ENCODE results near the gene BCO1. TPM values are rescaled to one million over a fixed set of nuclear protein-coding genes. Genes with fewer than 3 reads are reported as not detected.

BCO1 gene
- total and polyA plus RNA-seq, 12 donors, result 0.20 to 0.42 TPM; not detected in 10

DNA sequence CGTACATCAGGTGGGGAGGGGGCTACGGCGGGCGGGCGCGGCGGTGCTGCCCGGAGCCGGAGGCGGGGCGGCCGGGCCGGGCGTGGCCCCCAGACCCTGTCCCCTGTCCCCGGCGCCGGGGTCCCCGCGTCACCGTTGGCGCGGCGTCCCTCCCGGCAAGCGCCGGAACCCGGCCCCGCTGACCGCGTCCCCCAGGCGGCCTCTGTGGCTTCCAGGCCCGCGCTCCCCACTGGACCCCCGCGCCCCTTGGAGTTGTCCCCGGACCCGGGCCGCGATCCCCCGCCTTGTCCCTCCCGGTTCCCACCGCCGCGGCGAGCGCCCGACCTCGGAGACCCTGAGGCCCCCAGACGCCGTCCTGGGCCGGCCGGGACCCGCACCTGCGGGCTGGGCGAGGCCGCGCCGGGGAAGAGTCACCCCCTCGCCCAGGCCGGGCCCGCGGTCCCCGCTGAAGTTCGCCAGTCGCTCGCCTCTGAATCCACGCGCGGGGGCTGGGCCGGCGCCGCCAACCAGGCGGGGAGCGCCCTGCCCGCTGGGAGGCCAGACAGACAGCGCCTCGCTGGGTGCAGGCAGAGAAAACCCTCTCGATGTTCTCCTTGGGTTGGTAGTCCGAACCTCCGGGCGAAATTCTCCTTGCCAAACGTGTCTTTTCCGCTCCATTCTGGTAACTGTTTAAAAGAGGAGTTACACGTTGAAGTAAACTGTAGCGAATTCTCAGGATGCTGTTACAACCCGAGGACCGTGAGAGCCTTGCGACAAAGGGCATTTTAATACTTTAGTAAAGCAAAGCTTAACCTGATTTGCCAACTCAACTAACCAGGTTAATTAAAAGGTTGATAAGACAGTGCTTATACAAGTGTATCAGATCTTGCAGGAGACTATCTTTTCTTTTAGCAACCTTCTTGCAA, 77.0 kb downstream of the BCO1 start:
- Histone ChIP-seq H3K27ac (peak overlapping the region; percentile 79 to 94 (median 92)), H3K4me3 (peak overlapping the region; percentile 43 to 97 (median 75)), H3K9me3 (no peaks in the 10 kb centered on the region), H3K4me1 (peaks cover 3 to 54% (median 27%) of the 10 kb centered on the region in 9 donors), H3K36me3 (peaks cover 0 to 9% (median 0%) of the 10 kb centered on the region in 9 donors), H3K27me3 (no peaks in the 10 kb centered on the region)
- 1% methylated on average over 53 to 88 of the region's 88 CpGs for WGBS, 2 donors
- TF ChIP-seq, protein P1, sequence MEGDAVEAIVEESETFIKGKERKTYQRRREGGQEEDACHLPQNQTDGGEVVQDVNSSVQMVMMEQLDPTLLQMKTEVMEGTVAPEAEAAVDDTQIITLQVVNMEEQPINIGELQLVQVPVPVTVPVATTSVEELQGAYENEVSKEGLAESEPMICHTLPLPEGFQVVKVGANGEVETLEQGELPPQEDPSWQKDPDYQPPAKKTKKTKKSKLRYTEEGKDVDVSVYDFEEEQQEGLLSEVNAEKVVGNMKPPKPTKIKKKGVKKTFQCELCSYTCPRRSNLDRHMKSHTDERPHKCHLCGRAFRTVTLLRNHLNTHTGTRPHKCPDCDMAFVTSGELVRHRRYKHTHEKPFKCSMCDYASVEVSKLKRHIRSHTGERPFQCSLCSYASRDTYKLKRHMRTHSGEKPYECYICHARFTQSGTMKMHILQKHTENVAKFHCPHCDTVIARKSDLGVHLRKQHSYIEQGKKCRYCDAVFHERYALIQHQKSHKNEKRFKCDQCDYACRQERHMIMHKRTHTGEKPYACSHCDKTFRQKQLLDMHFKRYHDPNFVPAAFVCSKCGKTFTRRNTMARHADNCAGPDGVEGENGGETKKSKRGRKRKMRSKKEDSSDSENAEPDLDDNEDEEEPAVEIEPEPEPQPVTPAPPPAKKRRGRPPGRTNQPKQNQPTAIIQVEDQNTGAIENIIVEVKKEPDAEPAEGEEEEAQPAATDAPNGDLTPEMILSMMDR (IDR thresholded peaks at IDR 0.05), result peak in 2 of 9 donors; percentile 25 to 28
- ATAC-seq (peak; percentile 48 to 68 (median 55)), DNase-seq (peak; percentile 53)
- intact Hi-C loops (cut with DNase I), result loop anchor here in 5 of 10 donors (5.0 to 10.0 kb wide), 5 partner anchors 91 to 281 kb away; partner anchors contain the start of gene ATMIN (in 1 of the 5)

DNA sequence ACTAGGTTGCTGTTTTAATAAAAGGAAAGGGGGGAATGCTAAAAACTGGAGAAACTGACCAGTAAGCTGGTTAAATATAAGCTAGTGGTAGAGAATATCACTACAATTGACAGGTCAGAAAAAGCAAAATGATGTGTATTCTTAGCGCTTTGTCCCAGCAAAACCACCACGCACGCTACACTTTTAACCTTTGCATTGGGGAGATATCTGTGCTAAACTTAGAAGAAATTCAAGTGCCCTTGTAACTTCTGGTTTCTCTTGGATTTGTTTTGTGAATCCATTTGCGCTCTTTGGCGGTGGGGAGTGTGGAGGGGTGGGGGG, 77.6 kb downstream of the BCO1 start:
- peak overlapping the region; percentile 43 to 97 (median 75) for H3K4me3 ChIP-seq
- intact Hi-C loops (cut with DNase I), result loop anchor here in 5 of 10 donors (5.0 to 10.0 kb wide), 5 partner anchors 91 to 281 kb away; partner anchors contain the start of gene ATMIN (in 1 of the 5)
- H3K27me3 ChIP-seq, result no peaks in the 10 kb centered on the region
- no peak for DNase-seq
- H3K9me3 ChIP-seq, result no peaks in the 10 kb centered on the region
- 49 to 69% methylated on average over 5 of the region's 5 CpGs for WGBS, 2 donors
- no peak for ATAC-seq
- peak overlapping the region in 8 of 10 donors; percentile 89 to 94 (median 92) for H3K27ac ChIP-seq
- peaks cover 0 to 9% (median 0%) of the 10 kb centered on the region in 9 donors for H3K36me3 ChIP-seq
- peaks cover 3 to 59% (median 27%) of the 10 kb centered on the region in 9 donors for H3K4me1 ChIP-seq
- TF ChIP-seq, protein P1 (IDR thresholded peaks at IDR 0.05), result no peak

DNA sequence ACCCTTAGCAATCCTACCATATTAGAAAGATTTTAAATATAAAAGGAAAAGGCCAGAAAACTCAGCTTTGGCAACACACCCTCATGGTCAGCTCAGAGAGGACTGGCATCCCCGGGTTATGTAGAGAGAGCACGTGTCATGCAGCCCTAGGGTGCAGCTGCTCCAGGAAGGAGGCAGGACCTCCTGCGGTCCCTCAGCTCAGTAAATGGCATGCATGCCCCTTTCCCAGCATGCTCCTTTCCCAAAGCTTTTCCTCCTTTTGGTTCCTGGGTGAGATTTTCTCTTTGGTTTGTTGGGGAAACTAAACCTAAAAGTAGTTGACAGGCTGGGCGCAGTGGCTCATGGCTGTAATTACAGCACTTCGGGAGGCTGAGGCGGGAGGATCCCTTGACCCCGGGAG, 80.2 kb downstream of the BCO1 start:
- WGBS, 2 donors, result 79 to 85% methylated on average over 7 of the region's 7 CpGs
- TF ChIP-seq, protein P1 (IDR thresholded peaks at IDR 0.05), result no peak
- intact Hi-C loops (cut with DNase I), result loop anchor here in 5 of 10 donors (5.0 to 10.0 kb wide), 5 partner anchors 94 to 284 kb away; partner anchors contain the start of gene ATMIN (in 1 of the 5)
- DNase-seq, result no peak
- H3K9me3 ChIP-seq, result no peaks in the 10 kb centered on the region
- H3K4me1 ChIP-seq, result peaks cover 0 to 53% (median 20%) of the 10 kb centered on the region in 9 donors
- no peak overlapping the region for H3K27ac ChIP-seq
- no peaks in the 10 kb centered on the region for H3K36me3 ChIP-seq
- ATAC-seq, result no peak
- H3K27me3 ChIP-seq, result no peaks in the 10 kb centered on the region
- H3K4me3 ChIP-seq, result no peak overlapping the region

DNA sequence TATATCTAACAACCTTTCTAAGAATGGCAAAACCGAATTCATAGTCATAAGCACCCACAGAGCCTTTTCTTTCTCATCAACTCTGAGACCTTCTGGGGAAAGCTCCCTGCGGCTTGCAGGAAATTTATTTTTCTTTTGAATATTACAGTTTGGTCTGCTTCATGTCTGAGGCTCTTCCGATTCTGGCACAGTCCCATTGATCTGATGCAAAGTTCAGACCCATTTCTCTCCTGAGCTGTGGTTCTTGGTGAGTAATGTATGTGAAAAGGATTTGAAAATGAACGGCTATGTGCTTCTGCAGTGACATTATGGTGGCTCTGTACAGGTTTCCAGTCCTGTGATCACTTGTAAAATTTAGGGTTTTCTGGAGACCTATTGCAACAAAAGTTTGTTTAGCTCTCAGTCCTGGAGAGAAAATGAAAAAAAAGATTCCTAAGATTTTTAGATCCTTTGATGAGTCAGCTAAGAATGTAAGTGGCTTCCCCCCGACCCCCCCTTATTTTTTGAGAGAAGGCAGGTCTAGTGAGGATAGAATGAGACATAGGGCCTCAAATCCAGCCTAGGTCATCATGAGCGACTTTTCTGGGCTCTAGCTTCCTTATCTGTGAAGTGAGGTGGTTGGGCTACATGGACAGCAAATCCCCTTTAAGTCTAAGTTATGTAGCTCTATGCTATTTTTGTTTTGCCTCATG, 80.9 kb downstream of the BCO1 start:
- H3K9me3 ChIP-seq, result no peaks in the 10 kb centered on the region
- H3K27me3 ChIP-seq, result no peaks in the 10 kb centered on the region
- no peak for ATAC-seq
- 65 to 67% methylated on average over 6 of the region's 6 CpGs for WGBS, 2 donors
- intact Hi-C loops (cut with DNase I), result loop anchor here in 5 of 10 donors (5.0 to 10.0 kb wide), 5 partner anchors 95 to 285 kb away; partner anchors contain the start of gene ATMIN (in 1 of the 5)
- no peaks in the 10 kb centered on the region for H3K36me3 ChIP-seq
- no peak for DNase-seq
- H3K27ac ChIP-seq, result peak overlapping the region in 3 of 10 donors; percentile 4 to 16 (median 15)
- no peak overlapping the region for H3K4me3 ChIP-seq
- H3K4me1 ChIP-seq, result peaks cover 0 to 49% (median 15%) of the 10 kb centered on the region in 9 donors
- TF ChIP-seq, protein P1 (IDR thresholded peaks at IDR 0.05), result no peak
